H9 (cell line): Measurements from ENCODE around the gene PRKCZ. TPM values are rescaled to one million over a fixed set of nuclear protein-coding genes. Genes with fewer than 3 reads are reported as not detected.

ENCODE experiments used
- DNase-seq: peaks from one replicate; pipeline ENCODE4 v3.0.0-alpha.2; 2017
- H2AFZ ChIP-seq: one replicate; pipeline ENCODE4 v1.6.1; 2013; ENCODE audit warnings: mild to moderate bottlenecking, low read length, control low read depth, moderate library complexity
- H2AK5ac ChIP-seq: 2 replicates; pipeline ENCODE4 v1.6.1; 2013; ENCODE audit warnings: low read length, control low read depth, mixed read lengths; ENCODE audit not compliant: insufficient read length
- H2BK120ac ChIP-seq: one replicate; pipeline ENCODE4 v1.6.1; 2013; ENCODE audit warnings: low read depth, mild to moderate bottlenecking, low read length, control low read depth, inconsistent platforms; ENCODE audit not compliant: poor library complexity, severe bottlenecking
- H2BK12ac ChIP-seq: 2 replicates; pipeline ENCODE4 v1.6.1; 2013; ENCODE audit warnings: low read length, control low read depth, mixed read lengths, low read depth; ENCODE audit not compliant: insufficient read length
- H2BK15ac ChIP-seq: 2 replicates; pipeline ENCODE4 v1.6.1; 2013; ENCODE audit warnings: low read depth, low read length, control low read depth
- H2BK20ac ChIP-seq: one replicate; pipeline ENCODE4 v1.6.1; 2013; ENCODE audit warnings: low read depth, mild to moderate bottlenecking, low read length, control low read depth, inconsistent platforms; ENCODE audit not compliant: poor library complexity, severe bottlenecking
- H2BK5ac ChIP-seq: 2 replicates; pipeline ENCODE4 v1.6.1; 2013; ENCODE audit warnings: low read length, control low read depth, mixed read lengths; ENCODE audit not compliant: insufficient read length
- H3K14ac ChIP-seq: 2 replicates; pipeline ENCODE4 v1.6.1; 2013; ENCODE audit warnings: low read length, control low read depth; ENCODE audit not compliant: insufficient read depth
- H3K18ac ChIP-seq: 2 replicates; pipeline ENCODE4 v1.6.1; 2013; ENCODE audit warnings: low read depth, mild to moderate bottlenecking, mixed read lengths, low read length, control low read depth; ENCODE audit not compliant: insufficient read length
- H3K23ac ChIP-seq: 2 replicates; pipeline ENCODE4 v1.6.1; 2013; ENCODE audit warnings: low read length, control low read depth, mixed read lengths, low read depth; ENCODE audit not compliant: insufficient read length
- H3K23me2 ChIP-seq: 2 replicates; pipeline ENCODE4 v1.6.1; 2013; ENCODE audit warnings: low read depth, mild to moderate bottlenecking, mixed read lengths, low read length, control low read depth; ENCODE audit not compliant: insufficient read length, poor library complexity, severe bottlenecking
- H3K27ac ChIP-seq: 2 replicates; pipeline ENCODE4 v1.5.1; 2013; ENCODE audit warnings: low read length, control low read depth, mixed read lengths, low read depth; ENCODE audit not compliant: insufficient read length
- H3K27me3 ChIP-seq: 2 replicates; pipeline ENCODE4 v1.6.1; 2013; ENCODE audit warnings: low read length, control low read depth, inconsistent platforms; ENCODE audit not compliant: insufficient read depth
- H3K4ac ChIP-seq: 2 replicates; pipeline ENCODE4 v1.6.1; 2013; ENCODE audit warnings: low read depth, mild to moderate bottlenecking, control low read depth, inconsistent platforms, low read length, moderate library complexity
- H3K4me1 ChIP-seq: 2 replicates; pipeline ENCODE4 v1.6.1; 2013; ENCODE audit warnings: low read length, control low read depth, inconsistent platforms; ENCODE audit not compliant: insufficient read depth
- H3K4me2 ChIP-seq: 2 replicates; pipeline ENCODE4 v1.6.1; 2013; ENCODE audit warnings: low read length, control low read depth, mixed read lengths; ENCODE audit not compliant: insufficient read length, insufficient read depth
- H3K56ac ChIP-seq: 2 replicates; pipeline ENCODE4 v1.6.1; 2013; ENCODE audit warnings: low read depth, mild to moderate bottlenecking, mixed read lengths, low read length, control low read depth; ENCODE audit not compliant: insufficient read length
- H3K79me1 ChIP-seq: 2 replicates; pipeline ENCODE4 v1.6.1; 2013; ENCODE audit warnings: low read depth, mild to moderate bottlenecking, moderate library complexity, low read length, control low read depth, inconsistent platforms; ENCODE audit not compliant: insufficient read depth, poor library complexity, severe bottlenecking
- H3K79me2 ChIP-seq: 2 replicates; pipeline ENCODE4 v1.6.1; 2013; ENCODE audit warnings: low read length, control low read depth, inconsistent platforms; ENCODE audit not compliant: insufficient read depth
- H3K9ac ChIP-seq: 2 replicates; pipeline ENCODE4 v1.6.1; 2013; ENCODE audit warnings: low read length, control low read depth, mixed read lengths; ENCODE audit not compliant: insufficient read length; ENCODE audit errors: extremely low read depth
- H3K9me3 ChIP-seq: one replicate; pipeline ENCODE4 v1.6.1; 2013; ENCODE audit warnings: low read depth, low read length, inconsistent platforms; ENCODE audit not compliant: control insufficient read depth
- H3T11ph ChIP-seq: one replicate; pipeline ENCODE4 v1.6.1; 2013; ENCODE audit warnings: mild to moderate bottlenecking, low read length, control low read depth, inconsistent platforms
- H4K20me1 ChIP-seq: one replicate; pipeline ENCODE4 v1.6.1; 2013; ENCODE audit not compliant: control insufficient read depth, insufficient read length, insufficient read depth
- H4K5ac ChIP-seq: 2 replicates; pipeline ENCODE4 v1.6.1; 2013; ENCODE audit warnings: low read depth, mild to moderate bottlenecking, mixed read lengths, low read length, control low read depth; ENCODE audit not compliant: insufficient read length
- H4K8ac ChIP-seq: replicated peaks from 2 replicates; pipeline ENCODE4 v1.6.1; 2013; ENCODE audit warnings: low read length, control low read depth, mixed read lengths, low read depth; ENCODE audit not compliant: insufficient read length
- H4K91ac ChIP-seq: 2 replicates; pipeline ENCODE4 v1.6.1; 2013; ENCODE audit warnings: low read depth, mild to moderate bottlenecking, moderate library complexity, mixed read lengths, low read length, control low read depth; ENCODE audit not compliant: insufficient read length
- H3K27ac Mint-ChIP-seq, 3 experiments: 2 replicates in 2 of 3; 3 replicates in 1 of 3; pipeline ENCODE4 v1.8.0; 2020 to 2021; ENCODE audit warnings: mixed read lengths in 3 of 3, mild to moderate bottlenecking in 1 of 3, moderate library complexity in 1 of 3
- H3K27me3 Mint-ChIP-seq: 2 replicates; pipeline ENCODE4 v1.8.0; 2021; ENCODE audit warnings: low read depth, mild to moderate bottlenecking, moderate library complexity, mixed read lengths
- H3K36me3 Mint-ChIP-seq, 3 experiments: 2 replicates in 2 of 3; 3 replicates in 1 of 3; pipeline ENCODE4 v1.8.0; 2020 to 2021; ENCODE audit warnings: low read depth in 3 of 3, mixed read lengths in 3 of 3; ENCODE audit not compliant: insufficient read depth in 1 of 3
- H3K4me1 Mint-ChIP-seq, 2 experiments: 2 replicates each; pipeline ENCODE4 v1.8.0; 2020; ENCODE audit warnings: mixed read lengths in 2 of 2
- H3K4me3 Mint-ChIP-seq, 2 experiments: 2 replicates in 1 of 2; 3 replicates in 1 of 2; pipeline ENCODE4 v1.8.0; 2020 to 2021; ENCODE audit warnings: mild to moderate bottlenecking in 2 of 2, mixed read lengths in 2 of 2, moderate library complexity in 1 of 2
- H3K9me3 Mint-ChIP-seq, 2 experiments: 2 replicates in 1 of 2; 3 replicates in 1 of 2; pipeline ENCODE4 v1.8.0; 2020; ENCODE audit warnings: mild to moderate bottlenecking in 2 of 2, mixed read lengths in 2 of 2, moderate library complexity in 1 of 2
- CTCF ChIP-seq: fragments of 200-600 bp; sonication (generic); conservative IDR thresholded peaks from 3 replicates; pipeline ENCODE4 v1.8.0; 2021; ENCODE audit warnings: antibody characterized with exemption, mild to moderate bottlenecking
- WGBS: extraction: QIAGEN DNeasy Blood & Tissue Kit; methylation state at CpG from one replicate; pipeline ENCODE4 v1.1.7; 2013; ENCODE audit warnings: missing lambda C conversion rate, low lambda C conversion rate, mixed read lengths; ENCODE audit not compliant: insufficient read length; ENCODE audit errors: extremely low coverage; 5-methylcytosine and 5-hydroxymethylcytosine counted together
- total RNA-seq: library from RNA; stranded (reverse); gene quantifications from 2 replicates; pipeline ENCODE4 v1.2.1, GENCODE V29; 2021

The PRKCZ gene
- total RNA-seq, 1 experiment from 2014 or later, result 48.4 TPM

- H3K27ac Mint-ChIP-seq, result no peak overlapping the region
- no peak overlapping the region for H3K18ac ChIP-seq
- no peaks in the 10 kb centered on the region for H3K79me1 ChIP-seq
- no peak overlapping the region for H3K4ac ChIP-seq
- H3K27me3 Mint-ChIP-seq, result no peaks in the 10 kb centered on the region; the same call in 1 of the 2 replicates
- WGBS, result no CpG with 5 or more reads among the region's 19 CpGs
- H3K9ac ChIP-seq, result no peak overlapping the region
- no peak for DNase-seq
- H3T11ph ChIP-seq, result no peak overlapping the region
- H3K4me2 ChIP-seq, result no peak overlapping the region
- no peak for TF ChIP-seq CTCF
- no peak overlapping the region for H3K14ac ChIP-seq
- H3K56ac ChIP-seq, result no peak overlapping the region
- H4K20me1 ChIP-seq, result no peaks in the 10 kb centered on the region
- H3K4me1 Mint-ChIP-seq, result no peaks in the 10 kb centered on the region; a peak in 1 of 4 replicates
- no peak overlapping the region for H4K5ac ChIP-seq
- no peaks in the 10 kb centered on the region for H3K23me2 ChIP-seq
- no peaks in the 10 kb centered on the region for H3K9me3 Mint-ChIP-seq
- peaks cover 0 to 20% (median 2%) of the 10 kb centered on the region in 3 experiments; a peak in 3 of 7 replicates for H3K36me3 Mint-ChIP-seq
- no peaks in the 10 kb centered on the region for H3K79me2 ChIP-seq
- no peaks in the 10 kb centered on the region for H3K4me1 ChIP-seq
- H2BK20ac ChIP-seq, result no peak overlapping the region
- no peak overlapping the region for H3K4me3 Mint-ChIP-seq
- no peak overlapping the region for H4K8ac ChIP-seq
- H4K91ac ChIP-seq, result no peak overlapping the region
- H2BK5ac ChIP-seq, result no peak overlapping the region
- no peak overlapping the region for H2AK5ac ChIP-seq
- no peak overlapping the region for H2BK15ac ChIP-seq
- H2BK12ac ChIP-seq, result no peak overlapping the region
- no peak overlapping the region for H3K23ac ChIP-seq
- H3K27ac ChIP-seq, result no peak overlapping the region
- H2BK120ac ChIP-seq, result no peak overlapping the region
- no peaks in the 10 kb centered on the region for H3K9me3 ChIP-seq
- no peaks in the 10 kb centered on the region for H3K27me3 ChIP-seq
- no peak overlapping the region for H2AFZ ChIP-seq
Observed at GRCh38 chr1:2145946-2146835, 96.0 kb downstream of the PRKCZ start.
